ENCODE data around the gene PGLYRP4. TPM values are rescaled to one million over a fixed set of nuclear protein-coding genes. Genes with fewer than 3 reads are reported as not detected.

The PGLYRP4 gene
- total RNA-seq, 2 experiments from 2014 or later = not detected

- H3K27ac Mint-ChIP-seq = no peak overlapping the region
- no peaks in the 10 kb centered on the region for H3K9me3 Mint-ChIP-seq
- H3K4me1 Mint-ChIP-seq = peaks cover 5% of the 10 kb centered on the region
- H3K36me3 Mint-ChIP-seq = no peaks in the 10 kb centered on the region
- ATAC-seq (ENCODE audit: low read depth) (no peak), DNase-seq (no peak)
- no peak overlapping the region for H3K4me3 Mint-ChIP-seq
- POLR2A ChIA-PET = no interaction called here
- peaks cover 9% of the 10 kb centered on the region for H3K27me3 Mint-ChIP-seq
Observed at GRCh38 chr1:153389973-153390879, 41.6 kb upstream of the PGLYRP4 start.

DNA sequence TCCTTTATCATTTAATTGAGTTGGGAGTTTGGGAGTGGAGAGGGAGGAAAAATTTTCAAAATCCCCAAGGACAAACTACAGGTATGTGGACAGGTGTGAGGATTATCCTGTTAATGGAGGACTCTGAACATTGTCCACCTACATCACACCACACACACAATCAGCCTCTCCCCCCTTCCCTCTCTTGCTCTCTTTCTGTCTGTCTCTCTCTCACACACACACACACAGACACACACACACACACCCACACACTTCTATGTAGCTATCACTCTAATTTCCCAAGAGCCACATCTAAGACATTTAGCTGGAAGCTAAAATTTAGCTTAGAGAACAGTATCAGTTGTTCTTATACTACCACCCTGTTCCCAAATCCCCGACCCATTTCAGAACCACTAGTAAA is 40.8 kb upstream of the PGLYRP4 start:
- Mint-ChIP-seq H3K9me3 (no peaks in the 10 kb centered on the region), H3K27me3 (peaks cover 9% of the 10 kb centered on the region), H3K36me3 (no peaks in the 10 kb centered on the region), H3K27ac (no peak overlapping the region), H3K4me3 (no peak overlapping the region), H3K4me1 (peaks cover 5% of the 10 kb centered on the region)
- POLR2A ChIA-PET = no interaction called here
- DNase-seq = no peak
- ATAC-seq (ENCODE audit: low read depth) = no peak

GRCh38 chr1:153387785-153388184 is 39.1 kb upstream of the PGLYRP4 start:
- Mint-ChIP-seq H3K27me3 (peaks cover 11% of the 10 kb centered on the region), H3K9me3 (no peaks in the 10 kb centered on the region), H3K27ac (no peak overlapping the region), H3K4me3 (no peak overlapping the region), H3K4me1 (peaks cover 5% of the 10 kb centered on the region), H3K36me3 (no peaks in the 10 kb centered on the region)
- DNase-seq (no peak), ATAC-seq (ENCODE audit: low read depth) (no peak)
- POLR2A ChIA-PET = no interaction called here

DNA sequence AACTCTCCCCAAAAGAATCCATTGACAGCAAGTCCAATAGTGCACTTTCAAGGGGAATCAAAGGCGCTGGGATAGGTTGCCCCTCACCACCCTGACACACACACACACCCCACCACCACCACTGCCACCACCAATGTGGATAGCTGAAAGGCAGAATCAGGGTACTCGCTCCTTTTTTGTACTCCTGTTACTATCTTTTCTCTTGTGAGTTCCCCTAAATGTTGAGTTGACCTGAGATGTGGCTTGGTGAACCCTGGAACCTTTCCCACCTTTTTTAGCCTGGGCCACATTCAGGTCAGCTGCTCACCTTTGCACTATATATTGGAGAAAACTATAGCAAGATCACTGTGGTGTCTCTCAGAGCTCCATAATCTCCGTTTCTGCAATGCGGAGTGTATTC is 38.4 kb upstream of the PGLYRP4 start:
- Mint-ChIP-seq H3K27me3 (peaks cover 19% of the 10 kb centered on the region), H3K9me3 (no peaks in the 10 kb centered on the region), H3K4me1 (peaks cover 5% of the 10 kb centered on the region), H3K36me3 (no peaks in the 10 kb centered on the region), H3K4me3 (no peak overlapping the region), H3K27ac (no peak overlapping the region)
- POLR2A ChIA-PET = no interaction called here
- no peak for ATAC-seq (ENCODE audit: low read depth)
- no peak for DNase-seq

- Mint-ChIP-seq H3K4me3 (no peak overlapping the region), H3K4me1 (peaks cover 5% of the 10 kb centered on the region), H3K36me3 (no peaks in the 10 kb centered on the region), H3K9me3 (no peaks in the 10 kb centered on the region), H3K27ac (no peak overlapping the region), H3K27me3 (peaks cover 22% of the 10 kb centered on the region)
- POLR2A ChIA-PET = no interaction called here
- no peak for DNase-seq
- no peak for ATAC-seq (ENCODE audit: low read depth)
Observed at GRCh38 chr1:153386500-153386901, 37.9 kb upstream of the PGLYRP4 start.

DNA sequence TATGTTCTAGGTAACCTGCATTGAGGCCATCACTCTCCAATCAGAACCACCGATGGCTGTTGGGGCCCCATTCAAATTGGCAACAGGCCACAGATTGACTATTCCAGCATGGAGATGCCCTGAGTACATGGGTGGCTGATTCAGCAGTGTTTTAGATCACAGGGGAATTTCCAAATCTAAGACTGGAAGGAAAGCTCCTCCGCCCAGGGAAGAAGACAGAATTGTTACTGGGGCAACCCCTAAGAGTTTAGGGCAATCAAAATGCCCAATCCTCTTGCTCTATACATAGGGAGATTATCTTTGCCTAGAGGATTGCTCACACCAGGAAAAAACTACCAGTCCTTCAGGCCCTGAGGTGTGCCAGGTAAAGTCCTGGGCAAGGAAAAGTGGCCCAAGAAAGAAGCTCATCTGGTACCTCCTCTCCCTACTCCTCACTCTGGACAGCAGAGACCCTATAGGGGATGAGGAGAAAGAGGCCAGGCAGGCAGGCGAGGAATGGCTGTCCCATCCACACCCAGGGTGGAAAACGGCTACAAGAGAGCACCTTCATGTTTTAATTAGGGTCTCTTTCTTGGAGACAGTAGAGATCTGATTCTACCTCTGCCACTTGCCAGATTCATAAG is 36.4 kb upstream of the PGLYRP4 start:
- no peak overlapping the region for H3K4me3 Mint-ChIP-seq
- H3K36me3 Mint-ChIP-seq = no peaks in the 10 kb centered on the region
- peaks cover 20% of the 10 kb centered on the region for H3K27me3 Mint-ChIP-seq
- ATAC-seq (ENCODE audit: low read depth) = no peak
- peaks cover 1% of the 10 kb centered on the region for H3K9me3 Mint-ChIP-seq
- POLR2A ChIA-PET = no interaction called here
- no peak for DNase-seq
- peaks cover 5% of the 10 kb centered on the region for H3K4me1 Mint-ChIP-seq
- no peak overlapping the region for H3K27ac Mint-ChIP-seq

GRCh38 chr1:153380711-153381110 is 32.1 kb upstream of the PGLYRP4 start:
- peaks cover 3% of the 10 kb centered on the region for H3K9me3 Mint-ChIP-seq
- H3K36me3 Mint-ChIP-seq = no peaks in the 10 kb centered on the region
- H3K27ac Mint-ChIP-seq = no peak overlapping the region
- POLR2A ChIA-PET = no interaction called here
- DNase-seq (no peak), ATAC-seq (ENCODE audit: low read depth) (no peak)
- H3K27me3 Mint-ChIP-seq = peaks cover 31% of the 10 kb centered on the region
- H3K4me3 Mint-ChIP-seq = no peak overlapping the region
- no peaks in the 10 kb centered on the region for H3K4me1 Mint-ChIP-seq

- H3K27ac Mint-ChIP-seq = no peak overlapping the region
- H3K27me3 Mint-ChIP-seq = peaks cover 31% of the 10 kb centered on the region
- H3K36me3 Mint-ChIP-seq = no peaks in the 10 kb centered on the region
- ATAC-seq (ENCODE audit: low read depth) (no peak), DNase-seq (no peak)
- no peaks in the 10 kb centered on the region for H3K4me1 Mint-ChIP-seq
- H3K4me3 Mint-ChIP-seq = no peak overlapping the region
- POLR2A ChIA-PET = no interaction called here
- peaks cover 3% of the 10 kb centered on the region for H3K9me3 Mint-ChIP-seq
Observed at GRCh38 chr1:153379591-153379990, 30.9 kb upstream of the PGLYRP4 start.

DNA sequence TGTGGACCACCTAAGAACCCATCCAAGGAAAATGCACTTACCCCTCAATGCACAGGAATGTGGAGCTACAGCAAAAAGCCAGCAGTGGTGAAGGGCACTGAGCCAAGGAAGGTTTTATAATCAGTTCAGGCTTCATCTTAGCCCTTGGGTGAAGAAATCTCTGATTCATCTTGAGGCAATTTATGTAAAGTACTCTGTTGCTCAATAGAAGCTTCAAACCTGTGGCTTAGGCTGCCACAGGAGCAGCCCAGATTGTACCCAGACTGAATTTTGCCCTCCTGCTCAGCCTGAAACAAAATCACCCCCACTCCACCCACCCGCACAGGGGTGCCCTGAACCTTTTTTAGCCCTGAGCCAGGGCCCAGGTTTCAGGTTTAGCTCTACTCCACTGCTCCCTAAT is 26.9 kb upstream of the PGLYRP4 start, which contains the start of gene S100A12:
Gene S100A12, minus strand, starts transcription at position 111 of the 400 bp plus-strand sequence. CDS start 1,029 bp downstream, outside the sequence.
- no peak within 1 kb of the TSS for H3K4me3 Mint-ChIP-seq
- no peak for DNase-seq
- POLR2A ChIA-PET = no interaction called here
- H3K27me3 Mint-ChIP-seq = peaks cover 25% of the 10 kb centered on the region
- H3K4me1 Mint-ChIP-seq = no peaks in the 10 kb centered on the region
- ATAC-seq (ENCODE audit: low read depth) = no peak
- peaks cover 2% of the 10 kb centered on the region for H3K9me3 Mint-ChIP-seq
- H3K27ac Mint-ChIP-seq = no peak within 1 kb of the TSS
- H3K36me3 Mint-ChIP-seq = no peaks in the 10 kb centered on the region

GRCh38 chr1:153374071-153374470 is 25.4 kb upstream of the PGLYRP4 start:
- ATAC-seq (ENCODE audit: low read depth) (no peak), DNase-seq (no peak)
- Mint-ChIP-seq H3K4me3 (no peak overlapping the region), H3K27me3 (peaks cover 23% of the 10 kb centered on the region), H3K9me3 (no peaks in the 10 kb centered on the region), H3K4me1 (no peaks in the 10 kb centered on the region), H3K27ac (no peak overlapping the region), H3K36me3 (no peaks in the 10 kb centered on the region)
- POLR2A ChIA-PET = no interaction called here

DNA sequence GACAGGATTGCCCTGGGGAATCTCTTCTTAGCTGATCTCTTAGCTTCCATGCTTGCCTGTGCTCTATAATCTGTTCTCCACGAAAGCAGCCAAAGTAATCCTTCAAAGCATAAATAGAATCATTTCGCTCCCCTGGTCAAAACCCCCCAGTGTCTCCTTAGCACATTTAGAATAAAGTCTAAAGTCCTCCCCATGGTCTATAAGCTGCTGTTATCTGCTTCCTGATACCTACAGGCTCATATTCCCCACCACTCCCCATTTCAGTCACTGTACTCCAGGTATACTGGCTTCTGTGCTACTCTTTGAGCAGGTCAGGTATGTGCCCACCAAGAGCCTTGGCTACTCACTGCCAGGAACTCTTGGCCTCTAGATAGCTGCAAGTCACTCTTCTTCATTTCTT is 23.9 kb upstream of the PGLYRP4 start:
- H3K27ac Mint-ChIP-seq = no peak overlapping the region
- no peak for ATAC-seq (ENCODE audit: low read depth)
- H3K27me3 Mint-ChIP-seq = peaks cover 16% of the 10 kb centered on the region
- no peaks in the 10 kb centered on the region for H3K36me3 Mint-ChIP-seq
- no peak overlapping the region for H3K4me3 Mint-ChIP-seq
- POLR2A ChIA-PET = no interaction called here
- H3K9me3 Mint-ChIP-seq = no peaks in the 10 kb centered on the region
- no peaks in the 10 kb centered on the region for H3K4me1 Mint-ChIP-seq
- no peak for DNase-seq

DNA sequence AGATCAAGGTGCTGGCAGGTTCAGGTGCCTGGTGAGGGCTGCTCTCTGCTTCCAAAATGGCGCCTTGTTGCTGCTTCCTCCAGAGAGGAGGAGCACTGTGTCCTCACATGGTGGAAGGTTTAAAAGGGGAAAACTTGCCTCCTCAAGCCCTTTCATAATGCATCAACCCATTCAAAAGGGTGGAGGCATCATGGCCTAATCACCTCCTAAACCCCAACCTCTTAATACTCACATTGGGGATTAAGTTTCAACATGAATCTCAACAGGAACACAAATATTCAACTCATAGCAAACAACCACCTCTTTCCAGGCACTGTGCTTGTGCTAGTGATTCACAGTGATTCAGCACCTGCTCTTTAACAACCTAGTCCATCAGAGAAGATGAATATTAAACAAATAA is 22.6 kb upstream of the PGLYRP4 start:
- no peaks in the 10 kb centered on the region for H3K4me1 Mint-ChIP-seq
- POLR2A ChIA-PET = no interaction called here
- no peak overlapping the region for H3K4me3 Mint-ChIP-seq
- H3K36me3 Mint-ChIP-seq = no peaks in the 10 kb centered on the region
- H3K9me3 Mint-ChIP-seq = no peaks in the 10 kb centered on the region
- H3K27me3 Mint-ChIP-seq = peaks cover 8% of the 10 kb centered on the region
- DNase-seq (no peak), ATAC-seq (ENCODE audit: low read depth) (no peak)
- no peak overlapping the region for H3K27ac Mint-ChIP-seq

- POLR2A ChIA-PET = no interaction called here
- H3K27ac Mint-ChIP-seq = no peak overlapping the region
- no peak for ATAC-seq (ENCODE audit: low read depth)
Observed at GRCh38 chr1:153370146-153370545, 21.5 kb upstream of the PGLYRP4 start.

DNA sequence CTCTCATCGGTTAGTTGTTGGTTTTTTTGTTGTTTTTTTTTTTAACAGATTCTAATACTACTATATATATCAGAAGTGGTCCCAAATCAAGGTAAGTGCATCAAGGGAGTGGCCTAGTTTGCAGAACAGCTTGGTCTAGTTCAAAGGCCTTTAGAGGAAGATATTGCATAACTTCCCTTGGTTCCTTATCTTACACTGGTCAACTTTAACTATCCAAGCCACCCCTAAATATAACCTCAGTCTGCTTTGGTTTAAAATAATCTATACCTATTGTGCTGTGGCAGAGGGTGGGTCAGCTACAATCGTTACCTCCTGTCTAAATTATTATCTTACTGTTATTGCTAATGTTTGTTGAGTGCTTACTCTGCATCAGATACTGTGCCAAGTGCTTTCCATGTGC is 19.9 kb upstream of the PGLYRP4 start:
- DNase-seq = no peak
- Mint-ChIP-seq H3K4me1 (no peaks in the 10 kb centered on the region), H3K36me3 (no peaks in the 10 kb centered on the region), H3K4me3 (no peak overlapping the region), H3K27me3 (peaks cover 11% of the 10 kb centered on the region), H3K9me3 (no peaks in the 10 kb centered on the region), H3K27ac (no peak overlapping the region)
- no peak for ATAC-seq (ENCODE audit: low read depth)
- POLR2A ChIA-PET = no interaction called here

More at GRCh38 chr1:153370146-153370545, 21.5 kb upstream of the PGLYRP4 start:
- H3K9me3 Mint-ChIP-seq = no peaks in the 10 kb centered on the region
- DNase-seq = no peak
- no peak overlapping the region for H3K4me3 Mint-ChIP-seq
- peaks cover 10% of the 10 kb centered on the region for H3K27me3 Mint-ChIP-seq
- H3K4me1 Mint-ChIP-seq = no peaks in the 10 kb centered on the region
- no peaks in the 10 kb centered on the region for H3K36me3 Mint-ChIP-seq
